ENCODE data around the gene MT1F.

Gene MT1F

GRCh38 chr16:56688762-56689161 is 31.0 kb downstream of the MT1F start:
- no peak for TF ChIP-seq YY1 (IDR thresholded peaks at IDR 0.05; ENCODE audit: insufficient read depth, insufficient read length)
- no peak for TF ChIP-seq SUZ12 (IDR thresholded peaks at IDR 0.05; ENCODE audit: extremely low read depth, insufficient read depth, insufficient read length)
- no peak for TF ChIP-seq ZNF274 (IDR thresholded peaks at IDR 0.05; ENCODE audit: low read depth, low read length)
- H3K4me1 ChIP-seq (ENCODE audit: insufficient read depth, insufficient read length) = peaks cover 2% of the 10 kb centered on the region
- no peaks in the 10 kb centered on the region for H3K27me3 ChIP-seq (ENCODE audit: insufficient read depth, insufficient read length)
- no peak for DNase-seq (ENCODE audit: low read depth, low spot score)
- H3K36me3 ChIP-seq (ENCODE audit: insufficient read depth, insufficient read length, low read length) = peaks cover 24% of the 10 kb centered on the region
- no peaks in the 10 kb centered on the region for H3K9me3 ChIP-seq (ENCODE audit: insufficient read depth, low read length)
- H3K9ac ChIP-seq (ENCODE audit: insufficient read length, low read depth) = no peak overlapping the region
- no peak overlapping the region for H3K4me3 ChIP-seq (ENCODE audit: insufficient read length, low read depth)

- Histone ChIP-seq H3K9ac (ENCODE audit: insufficient read length, low read depth) (no peak overlapping the region), H3K4me1 (ENCODE audit: insufficient read depth, insufficient read length) (peaks cover 2% of the 10 kb centered on the region), H3K36me3 (ENCODE audit: insufficient read depth, insufficient read length, low read length) (peaks cover 20% of the 10 kb centered on the region), H3K9me3 (ENCODE audit: insufficient read depth, low read length) (no peaks in the 10 kb centered on the region), H3K4me3 (ENCODE audit: insufficient read length, low read depth) (no peak overlapping the region), H3K27me3 (ENCODE audit: insufficient read depth, insufficient read length) (no peaks in the 10 kb centered on the region)
- no peak for DNase-seq (ENCODE audit: low read depth, low spot score)
- no peak for TF ChIP-seq ZNF274 (IDR thresholded peaks at IDR 0.05; ENCODE audit: low read depth, low read length)
- no peak for TF ChIP-seq YY1 (IDR thresholded peaks at IDR 0.05; ENCODE audit: insufficient read depth, insufficient read length)
- TF ChIP-seq SUZ12 (IDR thresholded peaks at IDR 0.05; ENCODE audit: extremely low read depth, insufficient read depth, insufficient read length) = no peak
Observed at GRCh38 chr16:56689171-56689570, 31.4 kb downstream of the MT1F start.

GRCh38 chr16:56690420-56691122 is 32.8 kb downstream of the MT1F start:
- no peak overlapping the region for H3K4me3 ChIP-seq (ENCODE audit: insufficient read length, low read depth)
- peaks cover 2% of the 10 kb centered on the region for H3K4me1 ChIP-seq (ENCODE audit: insufficient read depth, insufficient read length)
- no peak overlapping the region for H3K9ac ChIP-seq (ENCODE audit: insufficient read length, low read depth)
- no peaks in the 10 kb centered on the region for H3K27me3 ChIP-seq (ENCODE audit: insufficient read depth, insufficient read length)
- TF ChIP-seq SUZ12 (IDR thresholded peaks at IDR 0.05; ENCODE audit: extremely low read depth, insufficient read depth, insufficient read length) (no peak), ZNF274 (IDR thresholded peaks at IDR 0.05; ENCODE audit: low read depth, low read length) (no peak)
- peaks cover 5% of the 10 kb centered on the region; the same call in 1 of the 2 replicates for H3K9me3 ChIP-seq (ENCODE audit: insufficient read depth, low read length)
- H3K36me3 ChIP-seq (ENCODE audit: insufficient read depth, insufficient read length, low read length) = peaks cover 6% of the 10 kb centered on the region
- no peak for DNase-seq (ENCODE audit: low read depth, low spot score)

GRCh38 chr16:56691885-56692284 is 34.1 kb downstream of the MT1F start:
- Histone ChIP-seq H3K36me3 (ENCODE audit: insufficient read depth, insufficient read length, low read length) (no peaks in the 10 kb centered on the region), H3K4me1 (ENCODE audit: insufficient read depth, insufficient read length) (peaks cover 2% of the 10 kb centered on the region), H3K4me3 (ENCODE audit: insufficient read length, low read depth) (no peak overlapping the region), H3K9ac (ENCODE audit: insufficient read length, low read depth) (no peak overlapping the region), H3K27me3 (ENCODE audit: insufficient read depth, insufficient read length) (no peaks in the 10 kb centered on the region), H3K9me3 (ENCODE audit: insufficient read depth, low read length) (peaks cover 8% of the 10 kb centered on the region; the same call in 1 of the 2 replicates)
- TF ChIP-seq SUZ12 (IDR thresholded peaks at IDR 0.05; ENCODE audit: extremely low read depth, insufficient read depth, insufficient read length) (no peak), YY1 (IDR thresholded peaks at IDR 0.05; ENCODE audit: insufficient read depth, insufficient read length) (no peak), ZNF274 (IDR thresholded peaks at IDR 0.05; ENCODE audit: low read depth, low read length) (no peak)
- no peak for DNase-seq (ENCODE audit: low read depth, low spot score)

- no peaks in the 10 kb centered on the region for H3K4me1 ChIP-seq (ENCODE audit: insufficient read depth, insufficient read length)
- peaks cover 8% of the 10 kb centered on the region; the same call in 1 of the 2 replicates for H3K9me3 ChIP-seq (ENCODE audit: insufficient read depth, low read length)
- no peak for DNase-seq (ENCODE audit: low read depth, low spot score)
- no peak overlapping the region for H3K9ac ChIP-seq (ENCODE audit: insufficient read length, low read depth)
- no peaks in the 10 kb centered on the region for H3K27me3 ChIP-seq (ENCODE audit: insufficient read depth, insufficient read length)
- no peak overlapping the region for H3K4me3 ChIP-seq (ENCODE audit: insufficient read length, low read depth)
- H3K36me3 ChIP-seq (ENCODE audit: insufficient read depth, insufficient read length, low read length) = no peaks in the 10 kb centered on the region
- TF ChIP-seq YY1 (IDR thresholded peaks at IDR 0.05; ENCODE audit: insufficient read depth, insufficient read length) (no peak), SUZ12 (IDR thresholded peaks at IDR 0.05; ENCODE audit: extremely low read depth, insufficient read depth, insufficient read length) (no peak), ZNF274 (IDR thresholded peaks at IDR 0.05; ENCODE audit: low read depth, low read length) (no peak)
Observed at GRCh38 chr16:56695246-56695645, 37.5 kb downstream of the MT1F start.

- H3K4me1 ChIP-seq (ENCODE audit: insufficient read depth, insufficient read length) = no peaks in the 10 kb centered on the region
- H3K36me3 ChIP-seq (ENCODE audit: insufficient read depth, insufficient read length, low read length) = no peaks in the 10 kb centered on the region
- H3K4me3 ChIP-seq (ENCODE audit: insufficient read length, low read depth) = no peak overlapping the region
- H3K9ac ChIP-seq (ENCODE audit: insufficient read length, low read depth) = no peak overlapping the region
- no peak for DNase-seq (ENCODE audit: low read depth, low spot score)
- H3K9me3 ChIP-seq (ENCODE audit: insufficient read depth, low read length) = peaks cover 8% of the 10 kb centered on the region; the same call in 1 of the 2 replicates
- H3K27me3 ChIP-seq (ENCODE audit: insufficient read depth, insufficient read length) = no peaks in the 10 kb centered on the region
- TF ChIP-seq SUZ12 (IDR thresholded peaks at IDR 0.05; ENCODE audit: extremely low read depth, insufficient read depth, insufficient read length) (no peak), ZNF274 (IDR thresholded peaks at IDR 0.05; ENCODE audit: low read depth, low read length) (no peak), YY1 (IDR thresholded peaks at IDR 0.05; ENCODE audit: insufficient read depth, insufficient read length) (no peak)
Observed at GRCh38 chr16:56697456-56698155, 39.8 kb downstream of the MT1F start.

GRCh38 chr16:56700195-56700594 is 42.4 kb downstream of the MT1F start:
- Histone ChIP-seq H3K4me1 (ENCODE audit: insufficient read depth, insufficient read length) (no peaks in the 10 kb centered on the region), H3K9me3 (ENCODE audit: insufficient read depth, low read length) (peaks cover 6% of the 10 kb centered on the region; the same call in 1 of the 2 replicates), H3K4me3 (ENCODE audit: insufficient read length, low read depth) (no peak overlapping the region), H3K36me3 (ENCODE audit: insufficient read depth, insufficient read length, low read length) (no peaks in the 10 kb centered on the region), H3K27me3 (ENCODE audit: insufficient read depth, insufficient read length) (no peaks in the 10 kb centered on the region), H3K9ac (ENCODE audit: insufficient read length, low read depth) (no peak overlapping the region)
- TF ChIP-seq YY1 (IDR thresholded peaks at IDR 0.05; ENCODE audit: insufficient read depth, insufficient read length) (no peak), SUZ12 (IDR thresholded peaks at IDR 0.05; ENCODE audit: extremely low read depth, insufficient read depth, insufficient read length) (no peak), ZNF274 (IDR thresholded peaks at IDR 0.05; ENCODE audit: low read depth, low read length) (no peak)
- DNase-seq (ENCODE audit: low read depth, low spot score) = no peak

Measured in NT2/D1 (cell line).